Liver (tissue), 3 donors: ENCODE data around the gene RNF151.

Source experiments
- ATF3 ChIP-seq: IDR thresholded peaks from 2 replicates; pipeline ENCODE4 v1.6.1; 2016; ENCODE audit warnings: antibody characterized with exemption
- CTCF ChIP-seq: fragments of 150-350 bp; IDR thresholded peaks from 2 replicates; pipeline ENCODE4 v1.5.1; 2017; ENCODE audit warnings: improper control_type of control experiment, low read depth, low read length; ENCODE audit not compliant: missing input control
- FOXA1 ChIP-seq: IDR thresholded peaks from 2 replicates; pipeline ENCODE4 v1.6.1; 2016; ENCODE audit warnings: antibody characterized with exemption
- GABPA ChIP-seq, 2 donors: IDR thresholded peaks in 1 of 2; conservative IDR thresholded peaks in 1 of 2; 2 replicates each; pipeline ENCODE4 v1.6.1; 2016; ENCODE audit warnings: antibody characterized with exemption in 2 of 2, mild to moderate bottlenecking in 1 of 2, moderate library complexity in 1 of 2
- HNF4G ChIP-seq: IDR thresholded peaks from 2 replicates; pipeline ENCODE4 v1.6.1; 2016; ENCODE audit warnings: antibody characterized with exemption
- MAX ChIP-seq: IDR thresholded peaks from 2 replicates; pipeline ENCODE4 v1.6.1; 2016; ENCODE audit warnings: antibody characterized with exemption
- RAD21 ChIP-seq, 2 donors: IDR thresholded peaks; 2 replicates each; pipeline ENCODE4 v1.6.1; 2016; ENCODE audit warnings: antibody characterized with exemption in 2 of 2, mild to moderate bottlenecking in 2 of 2
- TAF1 ChIP-seq: conservative IDR thresholded peaks from 2 replicates; pipeline ENCODE4 v1.6.1; 2016; ENCODE audit warnings: antibody characterized with exemption, mild to moderate bottlenecking
- YY1 ChIP-seq: IDR thresholded peaks from 2 replicates; pipeline ENCODE4 v1.6.1; 2016; ENCODE audit warnings: antibody characterized with exemption, mild to moderate bottlenecking
- ZBTB33 ChIP-seq: IDR thresholded peaks from 2 replicates; pipeline ENCODE4 v1.6.1; 2016; ENCODE audit warnings: antibody characterized with exemption
- TF ChIP-seq, protein P1 (sequence below): IDR thresholded peaks from 2 replicates; pipeline ENCODE4 v1.6.1; 2016; ENCODE audit warnings: antibody characterized with exemption, mild to moderate bottlenecking
- donor health status: healthy.
- donor health status: healthy.

GRCh38 chr16:1946495-1947368 is 19.9 kb upstream of the RNF151 start:
- TF ChIP-seq YY1 (no peak), CTCF (no peak), RAD21 (IDR thresholded peaks at IDR 0.05) (no peak), MAX (no peak), FOXA1 (no peak), HNF4G (no peak), TAF1 (no peak), ATF3 (no peak), ZBTB33 (no peak), GABPA (IDR thresholded peaks at IDR 0.05 in 1 of 2, conservative IDR thresholded peaks at IDR 0.05 in 1 of 2) (no peak)
- TF ChIP-seq, protein P1, sequence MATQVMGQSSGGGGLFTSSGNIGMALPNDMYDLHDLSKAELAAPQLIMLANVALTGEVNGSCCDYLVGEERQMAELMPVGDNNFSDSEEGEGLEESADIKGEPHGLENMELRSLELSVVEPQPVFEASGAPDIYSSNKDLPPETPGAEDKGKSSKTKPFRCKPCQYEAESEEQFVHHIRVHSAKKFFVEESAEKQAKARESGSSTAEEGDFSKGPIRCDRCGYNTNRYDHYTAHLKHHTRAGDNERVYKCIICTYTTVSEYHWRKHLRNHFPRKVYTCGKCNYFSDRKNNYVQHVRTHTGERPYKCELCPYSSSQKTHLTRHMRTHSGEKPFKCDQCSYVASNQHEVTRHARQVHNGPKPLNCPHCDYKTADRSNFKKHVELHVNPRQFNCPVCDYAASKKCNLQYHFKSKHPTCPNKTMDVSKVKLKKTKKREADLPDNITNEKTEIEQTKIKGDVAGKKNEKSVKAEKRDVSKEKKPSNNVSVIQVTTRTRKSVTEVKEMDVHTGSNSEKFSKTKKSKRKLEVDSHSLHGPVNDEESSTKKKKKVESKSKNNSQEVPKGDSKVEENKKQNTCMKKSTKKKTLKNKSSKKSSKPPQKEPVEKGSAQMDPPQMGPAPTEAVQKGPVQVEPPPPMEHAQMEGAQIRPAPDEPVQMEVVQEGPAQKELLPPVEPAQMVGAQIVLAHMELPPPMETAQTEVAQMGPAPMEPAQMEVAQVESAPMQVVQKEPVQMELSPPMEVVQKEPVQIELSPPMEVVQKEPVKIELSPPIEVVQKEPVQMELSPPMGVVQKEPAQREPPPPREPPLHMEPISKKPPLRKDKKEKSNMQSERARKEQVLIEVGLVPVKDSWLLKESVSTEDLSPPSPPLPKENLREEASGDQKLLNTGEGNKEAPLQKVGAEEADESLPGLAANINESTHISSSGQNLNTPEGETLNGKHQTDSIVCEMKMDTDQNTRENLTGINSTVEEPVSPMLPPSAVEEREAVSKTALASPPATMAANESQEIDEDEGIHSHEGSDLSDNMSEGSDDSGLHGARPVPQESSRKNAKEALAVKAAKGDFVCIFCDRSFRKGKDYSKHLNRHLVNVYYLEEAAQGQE: no peak
